COR-L47 (cell line): ENCODE data around the gene CCDC61.
A peak's percentile ranks its signal among the peaks of the same experiment; 100 is the strongest.

Source experiments
- DNase-seq: peaks from one replicate; lab custom pipeline; 2025; lab: John Stamatoyannopoulos, UW

Gene CCDC61

DNA sequence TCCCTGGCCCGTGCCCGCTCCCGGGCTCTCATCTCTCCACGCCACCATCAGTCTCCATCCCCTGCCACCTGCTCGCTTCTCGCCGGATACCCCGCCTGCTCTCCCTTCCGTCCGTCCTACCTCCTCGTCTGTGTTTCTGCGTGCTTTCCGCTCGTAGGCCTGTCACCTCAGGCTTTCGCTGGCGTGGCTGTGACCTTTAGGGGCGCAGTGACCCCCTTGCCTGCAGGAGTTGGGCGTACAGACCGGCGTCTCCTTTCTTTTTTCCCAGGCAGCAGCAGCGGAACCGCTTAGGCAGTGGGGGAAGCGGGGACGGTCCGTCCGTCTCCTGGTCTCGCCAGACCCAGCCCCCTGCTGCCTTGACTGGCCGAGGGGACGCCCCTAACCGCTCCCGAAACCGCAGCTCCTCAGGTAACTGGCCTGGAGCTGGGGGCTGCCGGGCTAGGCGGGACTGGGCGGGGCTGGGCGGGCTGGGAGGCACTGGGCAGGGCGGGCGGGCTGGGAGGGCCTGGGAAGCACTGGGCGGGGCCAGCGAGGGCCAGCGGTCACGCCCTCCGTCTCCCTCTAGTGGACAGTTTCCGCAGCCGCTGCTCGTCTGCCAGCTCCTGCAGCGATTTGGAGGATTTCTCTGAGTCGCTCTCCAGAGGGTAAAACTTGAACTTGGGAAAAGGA, 21.3 kb downstream of the CCDC61 start:
- DNase-seq, result peak; percentile 69

DNA sequence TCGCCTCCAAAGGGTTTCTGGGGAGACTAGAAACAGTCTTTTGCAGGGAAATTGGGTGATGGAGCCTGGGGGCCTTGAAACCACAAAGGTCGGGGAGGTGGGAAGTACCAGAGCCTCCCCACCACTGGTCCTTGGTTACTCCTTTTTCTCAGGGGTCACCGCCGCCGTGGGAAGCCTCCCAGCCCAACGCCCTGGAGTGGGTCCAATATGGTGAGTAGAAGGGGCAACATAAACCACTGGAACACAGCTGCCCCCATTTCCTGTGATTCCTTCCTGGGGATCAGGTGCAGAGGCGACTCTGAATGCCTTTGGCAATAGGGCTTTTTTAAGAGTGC, 21.8 kb downstream of the CCDC61 start:
- no peak for DNase-seq

DNA sequence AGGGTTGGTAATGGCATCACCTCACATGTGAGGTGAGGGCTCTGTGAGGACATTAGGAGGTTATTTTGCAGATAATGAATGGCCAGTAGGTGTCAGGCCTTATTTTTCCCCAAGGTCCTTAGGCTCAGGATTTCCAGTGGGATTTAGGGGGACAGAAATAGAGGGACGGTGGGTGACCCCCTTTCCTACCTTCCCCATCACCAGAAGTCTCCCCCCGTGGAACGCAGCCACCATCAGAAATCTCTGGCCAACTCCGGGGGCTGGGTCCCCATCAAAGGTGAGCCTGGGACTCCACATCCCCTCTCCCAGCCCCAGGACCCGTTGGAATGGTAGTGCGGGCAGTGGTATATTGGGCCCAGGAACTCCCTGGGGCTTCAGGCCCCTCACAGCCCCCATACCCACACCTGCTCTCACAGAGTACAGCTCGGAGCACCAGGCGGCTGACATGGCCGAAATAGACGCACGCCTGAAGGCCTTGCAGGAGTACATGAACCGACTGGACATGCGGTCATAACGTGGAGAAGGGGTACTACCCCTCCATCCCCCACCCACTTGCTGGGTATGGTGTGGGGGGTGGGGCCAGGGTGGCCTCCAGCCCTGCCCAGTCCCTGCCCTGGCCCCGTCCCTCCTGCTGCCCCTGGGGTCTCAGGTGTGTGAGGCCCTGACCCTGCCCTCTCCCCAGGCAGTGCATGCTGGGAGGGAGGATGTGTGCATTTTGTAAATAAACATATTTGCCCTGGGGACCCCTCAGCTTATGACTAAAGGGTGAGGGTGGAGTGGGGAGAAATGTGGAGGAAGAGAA, 22.8 kb downstream of the CCDC61 start:
- DNase-seq, result no peak

DNA sequence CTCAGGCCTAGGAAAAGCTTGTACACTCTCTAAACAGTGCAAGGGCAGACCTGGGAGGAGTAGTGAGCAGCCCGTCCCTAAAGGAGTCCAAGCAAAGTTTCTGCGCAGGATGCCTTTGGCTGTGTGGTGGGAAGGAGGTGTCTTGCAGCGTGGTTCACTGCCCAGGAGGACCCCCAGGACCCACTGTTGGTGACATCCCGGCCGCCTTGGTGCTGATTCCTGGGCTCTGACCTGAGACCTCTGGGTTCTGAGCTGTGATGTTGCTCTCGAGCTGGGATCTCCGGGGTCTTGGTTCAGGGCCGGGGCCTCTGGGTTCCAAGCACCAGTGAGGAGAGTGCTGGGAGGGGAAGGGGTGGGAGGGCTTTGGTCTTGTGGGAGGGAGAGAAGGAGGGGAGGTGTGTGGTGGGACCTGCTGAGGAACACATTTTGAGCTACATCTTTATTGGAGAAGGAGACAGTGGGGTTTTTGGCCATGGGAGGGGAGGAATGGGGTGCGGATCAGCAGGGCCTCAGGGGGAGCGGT, 23.5 kb downstream of the CCDC61 start:
- DNase-seq, result no peak

DNA sequence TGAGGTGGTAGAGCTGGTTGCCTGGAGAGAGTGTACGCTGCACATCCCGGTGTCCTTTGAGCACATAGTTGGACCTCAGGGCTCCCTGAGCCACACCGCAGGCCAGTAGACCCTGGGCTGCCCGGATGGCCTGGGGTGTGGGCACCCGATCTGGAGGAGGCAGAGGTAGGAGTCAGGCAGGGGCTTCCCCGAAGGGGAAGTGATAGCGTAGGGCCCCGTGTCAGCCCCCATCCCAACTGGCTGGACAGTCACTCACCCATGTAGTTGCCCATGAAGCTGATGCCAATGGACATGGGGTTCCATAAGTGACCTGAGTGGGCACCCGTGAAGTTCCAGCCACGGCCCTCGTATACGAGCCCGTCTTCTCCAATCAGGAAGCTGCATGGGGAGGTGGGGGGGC, 24.0 kb downstream of the CCDC61 start:
- no peak for DNase-seq

DNA sequence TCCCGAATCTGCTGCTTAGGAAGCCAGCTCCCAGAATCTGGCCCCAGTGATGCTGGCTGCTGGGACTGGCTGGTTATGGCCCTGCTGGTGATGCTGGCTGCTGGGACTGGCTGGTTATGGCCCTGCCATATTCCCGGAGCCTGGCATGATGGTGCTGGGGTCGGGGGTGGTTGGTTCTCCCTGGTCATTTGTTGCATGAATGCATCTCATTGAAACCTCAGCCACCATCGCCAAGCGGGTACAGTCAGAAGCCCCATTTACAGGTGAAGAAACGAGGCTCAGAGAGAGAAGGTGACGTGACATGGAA, 25.5 kb downstream of the CCDC61 start:
- DNase-seq, result no peak

DNA sequence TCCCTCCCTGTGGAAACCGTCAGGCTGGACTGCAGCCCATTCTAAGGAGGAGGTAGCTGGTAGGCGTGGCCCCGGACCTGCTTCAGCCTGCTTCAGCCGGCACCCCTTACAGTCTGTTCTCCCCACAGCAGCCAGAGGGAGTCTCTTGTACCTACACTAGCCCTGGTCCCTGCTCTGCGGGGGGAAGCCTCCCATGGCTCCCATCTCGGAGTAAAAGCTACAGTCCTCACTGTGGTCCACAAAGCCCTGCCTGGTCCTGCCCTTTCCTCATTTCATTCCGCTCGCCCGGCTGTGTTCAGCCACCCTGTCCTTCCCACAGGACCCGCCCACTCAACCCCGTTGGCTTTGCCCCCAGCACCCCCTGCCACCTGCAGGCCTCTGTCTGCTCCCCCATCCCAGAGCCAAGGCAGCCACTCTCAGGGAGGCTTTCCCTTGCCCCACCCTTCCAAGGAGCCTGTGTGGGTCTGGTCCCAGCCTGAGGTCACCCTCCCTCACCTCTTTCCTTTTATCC, 26.3 kb downstream of the CCDC61 start:
- DNase-seq, result peak; percentile 11

DNA sequence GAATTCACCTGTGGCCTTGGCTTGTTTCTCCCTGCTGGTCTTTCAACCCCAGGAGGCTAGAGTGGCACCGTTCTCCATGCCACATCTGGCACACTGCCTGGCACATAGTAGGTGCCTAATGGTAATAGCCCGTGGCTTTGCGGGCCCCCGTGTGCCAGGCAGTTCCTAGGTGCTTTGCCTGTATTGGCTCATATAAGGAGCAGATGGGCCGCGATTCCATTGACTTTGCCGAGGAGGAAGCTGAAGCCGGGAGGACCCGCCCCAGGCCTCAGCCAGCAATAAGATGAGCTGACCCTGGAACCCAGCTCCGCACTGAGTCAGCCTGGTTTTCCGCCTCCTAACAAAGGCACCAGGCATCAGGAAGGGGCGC, 26.8 kb downstream of the CCDC61 start:
- no peak for DNase-seq

DNA sequence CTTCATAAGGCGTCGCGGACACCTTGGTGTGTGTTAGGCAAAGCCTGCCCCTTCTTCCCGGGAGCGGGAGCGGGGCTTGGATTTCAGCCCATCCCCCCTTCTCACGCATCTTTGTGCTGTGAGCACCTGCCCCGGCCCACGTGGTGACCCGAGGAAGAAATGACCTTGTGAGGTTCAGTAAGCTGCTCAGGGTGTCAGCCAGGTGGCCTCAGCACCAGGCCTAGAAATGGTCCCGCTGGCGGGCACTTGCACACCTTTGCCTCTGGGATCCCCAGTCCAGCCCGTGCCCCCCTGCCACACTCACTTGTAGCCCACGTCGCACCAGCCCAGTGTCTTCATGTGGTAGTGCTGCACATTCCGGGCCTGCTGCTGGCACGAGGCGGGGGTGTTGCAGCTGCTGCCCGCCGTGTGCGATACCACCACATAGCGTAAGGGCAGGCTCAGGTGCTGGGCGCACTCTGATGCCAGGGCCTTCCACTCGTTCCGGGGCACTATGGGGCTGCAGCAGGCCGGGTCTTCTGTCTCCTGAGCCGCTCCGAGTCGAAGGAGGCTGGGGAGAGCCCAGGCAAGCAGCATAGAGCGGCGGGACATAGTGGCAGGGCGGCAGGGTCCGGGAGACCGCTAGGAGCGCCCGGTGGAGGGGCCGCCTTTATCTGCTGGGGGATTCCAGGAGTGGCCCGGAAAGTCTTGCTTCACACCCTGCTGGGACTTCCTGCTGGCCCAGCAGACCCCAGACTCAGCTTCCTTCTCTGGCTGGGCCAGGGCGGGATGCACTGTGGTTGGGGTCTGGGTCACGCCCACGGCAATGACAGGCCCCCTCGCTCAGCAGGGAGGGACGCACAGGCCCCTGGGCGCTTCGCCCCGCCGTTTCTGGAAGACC, 27.4 kb downstream of the CCDC61 start, which contains the start of gene PGLYRP1:
Gene PGLYRP1 (minus strand): TSS at position 623 of the 880 bp plus-strand sequence. CDS start 32 bp downstream, at position 591.
- no peak for DNase-seq

DNA sequence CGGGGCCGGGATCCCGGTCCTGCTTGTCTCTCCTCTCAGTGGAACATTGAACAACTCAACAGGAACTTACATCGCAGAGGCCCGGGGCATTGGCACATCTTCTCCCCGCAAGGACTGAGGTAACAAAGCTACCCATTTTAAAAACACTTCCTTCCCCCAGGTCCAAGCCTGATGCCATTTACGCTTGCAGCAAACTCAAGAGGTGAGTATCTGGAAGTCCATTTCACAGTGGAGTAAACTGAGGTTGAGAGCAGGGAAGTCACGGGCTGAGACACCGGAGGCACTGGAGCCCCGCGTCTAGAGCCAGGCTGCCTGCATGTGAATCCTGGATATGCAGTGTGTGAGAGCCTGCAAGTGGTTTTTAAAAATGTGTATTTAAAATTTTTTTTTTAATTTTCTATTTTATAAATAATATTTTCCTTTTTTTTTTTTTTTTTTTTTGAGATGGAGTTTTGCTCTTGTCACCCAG, 28.1 kb downstream of the CCDC61 start:
- no peak for DNase-seq

DNA sequence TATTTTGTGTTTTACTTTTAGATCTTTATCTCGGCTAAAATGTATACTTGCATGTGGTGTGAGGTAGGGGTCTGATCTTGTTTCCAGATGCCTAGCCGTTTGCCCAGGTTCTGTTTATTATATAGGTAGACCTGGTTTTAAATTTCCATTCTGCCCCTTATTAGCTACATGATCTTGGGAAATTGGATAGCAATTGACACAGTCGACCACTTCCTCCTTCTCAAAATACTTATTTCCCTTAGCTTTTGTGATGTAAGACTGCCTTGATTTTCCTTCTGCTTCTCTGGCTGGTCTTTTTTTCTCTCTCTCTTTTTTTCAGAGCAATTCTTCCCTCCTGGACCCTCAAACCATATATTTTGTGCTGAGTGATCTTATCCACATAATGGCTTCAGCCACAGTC, 30.6 kb downstream of the CCDC61 start:
- DNase-seq, result no peak

DNA sequence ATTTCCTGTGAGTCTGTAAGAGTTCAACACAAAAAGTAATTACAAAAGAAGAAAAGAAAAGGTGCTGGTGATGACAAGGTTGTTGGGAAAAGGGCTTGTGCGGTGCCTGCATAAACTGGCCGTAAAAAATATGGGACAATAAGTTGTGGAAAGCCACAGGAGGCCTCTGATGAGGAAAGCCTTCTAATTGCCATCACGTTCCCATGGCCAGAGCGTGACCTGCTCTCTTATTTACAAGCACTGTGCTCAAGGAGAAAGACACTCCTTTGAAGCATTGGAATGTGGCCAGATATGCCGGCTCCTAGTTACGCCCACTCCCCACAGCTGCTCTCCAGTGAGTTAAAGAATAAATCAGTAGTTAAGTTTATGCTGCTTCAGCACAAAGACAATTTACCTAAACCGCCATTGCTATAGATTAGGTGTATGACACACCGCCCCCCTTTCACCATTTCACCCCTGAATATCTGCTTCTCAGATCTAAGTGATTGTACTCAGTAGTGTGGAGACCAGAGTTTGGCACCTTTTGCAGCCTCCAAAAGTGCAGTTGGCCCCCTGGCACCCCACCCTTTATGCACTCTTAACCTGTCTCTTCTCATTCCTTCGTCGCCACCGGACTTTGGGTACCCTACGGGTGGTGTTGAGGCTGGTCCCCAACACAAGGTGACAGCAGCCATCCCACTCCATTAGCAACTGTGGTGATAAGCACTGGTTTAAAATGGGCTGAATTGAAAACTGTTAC, 35.7 kb downstream of the CCDC61 start:
- no peak for DNase-seq

DNA sequence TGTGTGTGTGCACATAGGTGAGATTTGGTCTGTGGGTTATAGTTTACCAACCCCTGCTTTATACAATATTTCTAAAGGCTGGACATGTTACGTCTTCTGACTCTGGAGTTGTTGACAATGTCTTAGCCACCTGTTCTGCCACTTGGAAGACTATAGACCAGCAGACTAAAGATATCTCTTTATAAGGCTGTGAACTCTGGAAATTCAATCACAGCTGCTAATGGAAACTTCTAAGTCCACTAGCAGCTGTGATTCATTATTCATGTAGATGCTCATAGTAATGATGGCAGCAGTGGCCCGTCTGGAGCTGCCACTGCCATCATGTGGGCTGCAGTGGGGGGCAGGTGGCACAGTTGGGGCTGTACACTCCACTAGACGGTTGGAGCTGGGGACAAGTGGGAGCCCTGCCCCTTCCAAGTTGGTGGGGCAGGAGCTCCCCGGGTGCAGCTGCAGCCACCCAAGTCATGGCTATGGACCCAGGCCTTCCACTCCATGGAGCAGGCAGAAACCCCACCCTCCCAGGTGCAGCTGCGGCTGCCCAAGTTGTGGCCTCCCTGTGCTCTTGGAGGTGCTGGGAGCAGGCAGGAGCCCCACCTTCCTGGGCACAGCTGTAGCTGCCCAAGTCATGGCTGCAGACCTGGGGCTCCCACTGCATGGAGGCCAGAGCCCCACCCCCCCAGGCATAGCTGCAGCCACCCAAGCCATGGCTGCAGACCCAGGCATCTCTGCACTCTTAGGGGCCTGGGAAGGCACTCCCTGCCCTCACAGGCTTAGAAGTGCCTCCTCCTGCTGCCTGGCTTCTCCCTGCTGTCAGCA, 36.7 kb downstream of the CCDC61 start:
- DNase-seq, result no peak

DNA sequence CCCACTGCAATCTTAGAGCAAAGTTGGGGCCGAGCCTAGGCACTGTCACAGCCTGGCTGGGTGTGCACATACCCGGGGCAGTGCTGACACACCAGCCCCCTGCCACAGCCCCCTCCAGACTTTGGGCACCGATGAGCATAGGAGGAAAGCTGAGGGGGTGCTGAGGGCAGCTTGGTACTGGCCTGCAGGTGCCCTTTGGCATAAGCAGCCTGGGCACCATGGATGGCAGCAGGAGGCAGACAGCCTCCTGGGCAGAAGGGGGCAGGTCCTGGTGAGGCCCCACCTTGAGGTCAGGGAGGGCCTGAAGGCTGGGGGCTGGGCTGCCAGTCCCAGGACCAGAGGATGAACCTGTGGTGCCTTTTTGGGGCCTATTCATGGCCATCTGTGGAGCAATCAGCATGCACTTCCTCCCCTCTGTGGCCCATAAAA, 37.3 kb downstream of the CCDC61 start:
- DNase-seq, result no peak

DNA sequence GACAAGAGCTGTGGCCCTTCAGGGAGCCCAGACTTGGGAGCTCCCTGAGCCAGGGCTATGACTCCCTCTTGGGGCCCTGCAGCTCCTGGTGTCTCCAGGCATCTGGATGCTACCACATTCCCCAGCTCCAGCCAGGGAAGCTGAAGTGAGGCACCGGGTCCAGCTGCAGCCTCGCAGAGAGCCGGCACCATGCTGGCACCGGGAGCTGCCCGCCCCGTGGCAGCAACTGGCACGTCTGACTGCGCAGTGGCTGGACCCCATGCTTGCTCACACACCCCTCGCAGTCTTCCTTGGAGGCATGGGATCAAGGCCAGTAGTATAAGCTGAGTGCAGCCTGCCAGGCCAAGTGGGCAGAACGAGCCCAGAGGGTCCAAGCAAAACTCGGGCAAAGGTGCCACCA, 38.1 kb downstream of the CCDC61 start:
- DNase-seq, result no peak

DNA sequence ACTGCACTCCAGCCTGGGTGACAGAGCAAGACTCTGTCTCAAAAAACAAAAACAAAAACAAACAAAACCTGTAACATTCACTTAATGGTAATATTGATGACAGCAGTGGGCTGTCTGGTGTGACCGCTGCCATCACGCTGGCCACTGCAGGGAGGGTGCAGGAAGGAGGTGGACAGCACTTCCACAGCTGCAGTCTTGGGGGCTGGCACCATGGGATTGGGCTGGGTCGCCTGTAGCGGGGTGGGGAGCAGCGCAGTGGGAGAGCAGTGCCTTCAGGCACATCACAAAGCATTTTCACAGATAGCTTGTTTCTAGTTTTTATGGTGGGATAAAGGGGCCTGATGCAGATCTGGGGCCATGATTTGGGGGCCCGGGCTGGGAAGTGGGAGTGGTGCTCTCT, 40.3 kb downstream of the CCDC61 start:
- DNase-seq, result no peak

DNA sequence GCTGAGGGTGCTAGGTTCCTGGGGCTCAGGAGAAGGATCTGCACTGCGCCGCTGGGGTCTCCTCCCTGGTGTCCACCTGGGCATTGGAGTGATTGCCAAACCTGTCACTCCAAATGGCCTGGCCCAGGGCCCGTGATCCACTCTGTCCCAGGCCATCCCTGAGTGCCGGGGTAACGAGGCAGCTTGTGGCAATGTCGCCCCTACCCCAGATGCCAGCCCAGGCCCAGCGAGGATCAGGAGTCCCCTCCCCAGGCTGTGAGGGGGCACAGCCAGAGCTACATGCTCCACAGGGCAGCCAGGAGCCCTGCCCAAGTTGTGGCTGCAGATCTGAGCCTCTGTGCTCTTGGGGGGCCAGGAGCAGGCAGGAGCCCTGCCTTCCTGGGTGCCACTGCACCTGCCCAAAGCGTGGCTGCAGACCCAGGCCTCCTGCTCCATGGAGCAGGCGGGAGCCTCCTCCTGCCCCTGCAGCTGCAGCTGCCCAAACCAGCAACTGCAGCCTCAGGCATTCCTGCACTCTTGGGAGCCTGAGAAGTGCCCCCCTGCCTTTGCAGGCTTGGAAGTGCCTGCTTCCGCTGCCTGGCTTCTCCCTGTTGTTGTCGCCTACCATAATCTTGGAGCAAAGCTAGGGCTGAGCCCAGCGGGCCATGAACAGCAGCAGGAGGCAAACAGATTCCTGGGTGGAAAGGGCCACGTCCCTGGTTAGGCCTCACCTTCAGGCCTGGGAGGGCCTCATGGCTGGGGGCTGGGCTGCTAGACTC, 40.9 kb downstream of the CCDC61 start:
- DNase-seq, result no peak

DNA sequence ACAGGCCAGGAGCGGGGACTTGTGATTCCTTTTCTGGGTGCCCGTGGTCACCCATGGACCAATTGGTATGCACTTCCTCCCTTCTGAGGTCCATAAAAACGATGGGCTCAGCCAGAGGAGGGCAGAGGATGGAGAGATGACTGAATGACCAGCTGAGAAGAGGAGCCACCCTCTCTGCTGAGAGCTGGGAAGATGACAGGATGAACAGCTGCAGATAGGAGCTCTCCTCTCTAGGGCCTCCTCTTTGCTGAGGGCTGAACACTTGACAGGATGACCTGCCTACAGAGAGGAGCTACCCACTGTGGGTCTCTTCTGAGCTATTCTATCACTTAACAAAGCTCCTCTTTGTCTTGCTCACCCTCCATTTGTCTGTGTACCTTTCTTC, 41.5 kb downstream of the CCDC61 start:
- DNase-seq, result no peak

DNA sequence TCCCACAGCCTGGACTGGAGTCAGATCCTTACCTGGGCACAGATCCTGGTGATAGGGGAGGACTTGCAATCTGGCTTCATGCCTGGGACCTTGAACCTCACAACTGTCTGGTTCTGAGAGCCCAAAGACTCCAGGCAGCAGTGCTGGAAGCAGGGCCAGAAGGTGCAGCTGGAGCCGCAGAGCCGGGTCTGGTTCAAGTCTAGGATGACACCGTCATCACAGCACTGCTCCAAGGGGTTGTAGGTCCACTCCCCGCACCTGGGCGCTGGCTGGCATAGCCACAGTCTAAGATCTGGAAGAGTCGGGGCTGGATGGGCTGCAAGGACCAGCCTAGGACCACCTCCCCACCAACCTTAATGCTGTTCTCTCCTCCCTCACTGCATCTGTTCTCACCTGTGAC, 44.9 kb downstream of the CCDC61 start:
- no peak for DNase-seq

DNA sequence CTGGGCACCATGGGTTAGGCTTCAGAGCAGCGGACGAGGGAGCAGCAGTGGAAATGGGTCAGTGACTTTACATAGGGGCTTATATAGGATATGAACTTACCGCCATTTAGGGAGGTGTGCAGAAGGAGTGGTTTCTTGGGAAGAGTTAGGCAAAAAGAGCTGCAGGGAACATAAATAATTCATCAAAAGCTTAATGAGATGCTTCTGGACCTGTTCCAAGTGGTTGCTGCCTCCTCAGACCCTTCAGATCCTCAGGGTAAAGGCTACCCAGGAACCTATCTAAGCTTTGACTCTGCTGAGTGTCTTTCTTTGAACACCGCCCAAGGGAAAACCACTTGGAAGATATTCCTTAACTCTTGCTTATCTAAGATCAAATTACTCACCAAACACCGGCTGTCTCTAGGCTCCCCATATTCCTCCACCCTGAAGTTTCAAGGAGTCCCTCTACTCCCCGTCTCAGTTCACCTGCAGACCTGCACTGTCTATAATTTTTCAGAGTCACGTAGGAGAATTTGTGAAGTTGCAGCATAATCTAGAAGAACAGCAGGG, 45.8 kb downstream of the CCDC61 start, which contains the start of gene IGFL4:
Gene IGFL4 (minus strand): TSS at position 51 of the 549 bp plus-strand sequence. CDS start 40 bp downstream, at position 11.
- DNase-seq, result no peak
